Naive B cell (primary cell): ENCODE data around the gene RNF167. TPM values are rescaled to one million over a fixed set of nuclear protein-coding genes. Genes with fewer than 3 reads are reported as not detected.

Experiments
- ATAC-seq, 2 donors: fragments of 150-1000 bp; cut with Tn5 transposase; 2 replicates each; pipeline ENCODE4 v1.10.0; 2021; ENCODE audit warnings: low read depth in 2 of 2, mild to moderate bottlenecking in 2 of 2, moderate library complexity in 2 of 2
- DNase-seq: peaks from one replicate; pipeline ENCODE4 v3.0.0; 2022
- H3K27ac Mint-ChIP-seq, 6 donors: one replicate each; pipeline ENCODE4 v1.8.0; 2020 to 2022; ENCODE audit warnings: mild to moderate bottlenecking in 6 of 6, mixed read lengths in 6 of 6, moderate library complexity in 5 of 6, inconsistent platforms in 2 of 6
- H3K27me3 Mint-ChIP-seq, 3 donors: one replicate each; pipeline ENCODE4 v1.8.0; 2021 to 2022; ENCODE audit warnings: mixed read lengths in 3 of 3, mild to moderate bottlenecking in 1 of 3
- H3K36me3 Mint-ChIP-seq, 2 donors: one replicate each; pipeline ENCODE4 v1.8.0; 2020 to 2022; ENCODE audit warnings: mixed read lengths in 2 of 2, inconsistent platforms in 1 of 2, mild to moderate bottlenecking in 1 of 2
- H3K4me1 Mint-ChIP-seq, 3 donors: one replicate each; pipeline ENCODE4 v1.8.0; 2020 to 2022; ENCODE audit warnings: mixed read lengths in 3 of 3, inconsistent platforms in 1 of 3, mild to moderate bottlenecking in 1 of 3, moderate library complexity in 1 of 3
- H3K4me3 Mint-ChIP-seq, 8 donors: one replicate each; pipeline ENCODE4 v1.8.0; 2020 to 2022; ENCODE audit warnings: mild to moderate bottlenecking in 8 of 8, mixed read lengths in 8 of 8, moderate library complexity in 8 of 8, inconsistent platforms in 2 of 8
- H3K9me3 Mint-ChIP-seq, 7 donors: one replicate each; pipeline ENCODE4 v1.8.0; 2020 to 2022; ENCODE audit warnings: mixed read lengths in 7 of 7, mild to moderate bottlenecking in 5 of 7, inconsistent platforms in 2 of 7, moderate library complexity in 1 of 7
- polyA plus RNA-seq, 6 donors: library from polyadenylated mRNA; unstranded; fragments of 300-500 nt; fragmentation: Illumina TruSeq; gene quantifications; one replicate each; pipeline ENCODE4 v1.2.3, GENCODE V29; 2021; ENCODE audit warnings: low read depth in 6 of 6

The RNF167 gene
- polyA plus RNA-seq, result 10 to 100 TPM; 19.9 to 25.8 (median 22.7) TPM

DNA sequence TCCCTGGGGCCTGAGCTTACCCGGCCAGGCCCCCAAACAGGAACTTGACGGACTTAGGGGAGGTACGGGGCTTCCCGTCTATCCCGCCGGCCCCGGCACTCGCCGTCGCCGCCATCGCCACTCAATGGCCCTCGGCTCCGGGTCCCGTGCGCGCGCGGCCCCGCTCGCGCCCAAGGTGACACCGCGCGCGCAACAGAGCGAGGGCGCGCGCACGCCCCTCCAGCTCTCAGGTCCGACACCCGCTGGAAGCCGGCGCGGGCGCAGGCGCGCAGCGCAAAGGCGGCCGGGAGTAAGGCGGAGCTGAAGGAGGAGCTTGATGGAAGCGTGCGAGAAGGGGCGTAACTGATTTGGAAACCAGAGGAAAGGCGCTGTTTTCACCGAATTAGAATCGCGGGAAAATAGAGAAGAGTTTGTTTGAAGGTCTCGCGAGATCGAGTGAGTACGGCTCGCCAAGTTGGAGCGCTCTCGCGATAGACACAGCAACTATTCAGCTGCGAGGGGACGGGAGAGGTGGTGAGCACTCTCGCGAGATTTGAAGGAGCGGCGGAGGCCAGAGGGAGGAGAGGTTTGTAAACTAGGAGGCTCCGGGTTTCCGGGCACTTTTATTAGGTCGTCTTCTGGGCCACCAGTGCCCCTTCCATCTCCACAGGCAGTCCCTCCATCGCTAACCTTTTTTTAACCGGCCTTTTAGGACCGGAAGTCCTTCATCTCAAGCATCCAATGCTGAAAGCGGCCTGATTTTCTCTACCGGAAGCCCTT is at the start of gene RNF167, which contains the start of gene SLC25A11:
TSS of gene RNF167 (plus strand) at position 473 of the 759 bp plus-strand sequence. CDS start 642 bp downstream, outside the sequence.
TSS of gene SLC25A11 (minus strand) at position 251 of the 759 bp plus-strand sequence. CDS start at position 115, 136 bp downstream.
- H3K36me3 Mint-ChIP-seq, result peaks cover 5 to 26% of the 10 kb centered on the region in 2 donors
- H3K4me3 Mint-ChIP-seq, result peak within 1 kb of the TSS; percentile 92 to 99 (median 99)
- DNase-seq (peak; percentile 96), ATAC-seq (peak; percentile 86)
- peak within 1 kb of the TSS; percentile 93 to 98 (median 96) for H3K27ac Mint-ChIP-seq
- no peaks in the 10 kb centered on the region for H3K9me3 Mint-ChIP-seq
- H3K4me1 Mint-ChIP-seq, result peaks cover 54 to 71% (median 69%) of the 10 kb centered on the region in 3 donors
- H3K27me3 Mint-ChIP-seq, result no peaks in the 10 kb centered on the region

DNA sequence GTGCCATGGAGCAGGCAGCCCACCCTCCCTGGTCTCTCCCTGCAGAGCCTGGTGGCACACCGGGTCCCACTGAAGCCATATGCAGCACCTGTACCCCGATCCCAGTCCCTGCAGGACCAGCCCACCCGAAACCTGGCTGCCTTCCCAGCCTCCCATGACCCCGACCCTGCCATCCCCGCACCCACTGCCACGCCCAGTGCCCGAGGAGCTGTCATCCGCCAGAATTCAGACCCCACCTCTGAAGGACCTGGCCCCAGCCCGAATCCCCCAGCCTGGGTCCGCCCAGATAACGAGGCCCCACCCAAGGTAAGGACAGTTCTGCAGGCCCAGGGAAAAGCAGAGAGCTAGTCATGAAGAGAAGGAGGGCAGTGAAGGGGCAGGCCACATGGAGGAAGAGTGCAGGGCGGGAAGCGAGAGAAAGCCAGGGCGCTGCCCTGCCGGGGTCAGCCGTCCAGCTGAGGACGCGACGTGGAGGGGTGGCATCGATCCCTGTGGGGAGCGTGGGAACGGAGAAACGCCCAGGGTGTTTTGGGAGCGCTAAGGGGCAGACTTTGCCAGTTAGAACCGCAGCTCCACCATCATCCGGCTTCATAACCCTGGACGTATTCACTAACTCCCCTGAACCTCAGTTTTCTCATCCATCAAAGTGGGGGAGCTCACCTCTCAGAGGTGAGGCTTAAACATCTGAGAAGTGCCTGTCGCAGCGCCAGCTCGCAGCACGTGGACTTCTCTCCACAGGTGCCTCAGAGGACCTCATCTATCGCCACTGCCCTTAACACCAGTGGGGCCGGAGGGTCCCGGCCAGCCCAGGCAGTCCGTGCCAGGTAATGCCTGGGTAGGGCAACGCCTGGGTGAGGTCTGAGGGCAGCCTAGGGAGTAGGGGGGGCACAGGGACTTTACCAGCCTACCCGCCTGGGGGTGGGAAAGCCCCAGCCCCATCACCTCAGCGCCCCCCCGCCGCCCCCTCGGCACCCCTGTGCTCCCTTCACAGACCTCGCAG is 48.4 kb upstream of the RNF167 start:
- peak overlapping the region in 1 of 6 donors; percentile 74 for H3K27ac Mint-ChIP-seq
- H3K27me3 Mint-ChIP-seq, result peaks cover 0 to 5% (median 0%) of the 10 kb centered on the region in 3 donors
- no peak for DNase-seq

DNA sequence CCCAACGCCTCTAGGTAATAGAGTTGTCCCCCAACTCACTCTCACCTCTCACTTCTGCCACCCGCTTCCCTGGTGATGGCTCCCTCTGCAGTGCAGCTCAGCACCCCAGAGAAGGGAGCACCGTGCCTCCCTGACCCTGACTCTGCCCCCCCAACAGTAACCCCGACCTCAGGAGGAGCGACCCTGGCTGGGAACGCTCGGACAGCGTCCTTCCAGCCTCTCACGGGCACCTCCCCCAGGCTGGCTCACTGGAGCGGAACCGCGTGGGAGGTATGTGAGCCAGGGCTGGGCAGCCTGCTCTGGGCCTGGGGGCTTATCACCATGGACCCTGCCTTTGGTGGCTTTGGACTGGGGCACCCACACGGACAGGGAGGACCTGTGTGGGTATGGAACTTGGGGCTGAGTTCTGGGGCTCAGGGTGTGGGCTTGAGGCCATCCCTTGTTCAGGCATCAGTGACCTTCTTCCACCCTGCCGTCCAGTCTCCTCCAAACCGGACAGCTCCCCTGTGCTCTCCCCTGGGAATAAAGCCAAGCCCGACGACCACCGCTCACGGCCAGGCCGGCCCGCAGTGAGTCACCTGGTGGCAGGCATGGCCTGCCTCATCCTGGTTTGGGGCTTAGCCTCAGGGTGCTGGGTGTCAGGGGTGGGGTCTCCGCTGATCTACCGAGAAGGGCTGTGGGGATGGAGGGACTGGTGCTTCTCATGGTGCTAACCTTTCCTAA is 47.4 kb upstream of the RNF167 start:
- Mint-ChIP-seq H3K4me3 (no peak overlapping the region), H3K27ac (peak overlapping the region in 1 of 6 donors; percentile 47), H3K36me3 (peaks cover 5 to 37% of the 10 kb centered on the region in 2 donors), H3K9me3 (peaks cover 0 to 2% (median 0%) of the 10 kb centered on the region in 7 donors), H3K4me1 (peaks cover 0 to 6% (median 4%) of the 10 kb centered on the region in 3 donors), H3K27me3 (peaks cover 0 to 5% (median 0%) of the 10 kb centered on the region in 3 donors)
- DNase-seq, result no peak
- no peak for ATAC-seq

More for the DNA sequence above, 48.4 kb upstream of the RNF167 start:
- Mint-ChIP-seq H3K4me1 (peaks cover 0 to 6% (median 4%) of the 10 kb centered on the region in 3 donors), H3K9me3 (peaks cover 0 to 2% (median 0%) of the 10 kb centered on the region in 7 donors), H3K36me3 (peaks cover 5 to 35% of the 10 kb centered on the region in 2 donors), H3K4me3 (no peak overlapping the region)
- ATAC-seq, result no peak

DNA sequence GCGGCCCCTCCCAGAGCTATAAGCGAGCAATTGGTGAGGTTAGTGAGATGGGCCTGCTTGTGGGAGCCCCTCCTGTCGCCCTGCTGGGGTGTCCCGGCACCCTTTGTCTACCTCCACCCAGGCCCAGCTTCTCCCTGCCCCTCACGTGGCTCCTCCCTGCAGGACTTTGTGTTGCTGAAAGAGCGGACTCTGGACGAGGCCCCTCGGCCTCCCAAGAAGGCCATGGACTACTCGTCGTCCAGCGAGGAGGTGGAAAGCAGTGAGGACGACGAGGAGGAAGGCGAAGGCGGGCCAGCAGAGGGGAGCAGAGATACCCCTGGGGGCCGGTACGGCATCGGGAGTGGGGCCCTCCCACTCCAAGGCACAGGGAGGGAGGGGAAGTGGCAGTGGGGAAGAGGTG is 46.8 kb upstream of the RNF167 start:
- Mint-ChIP-seq H3K36me3 (peaks cover 5 to 37% of the 10 kb centered on the region in 2 donors), H3K9me3 (peaks cover 0 to 2% (median 0%) of the 10 kb centered on the region in 7 donors), H3K4me3 (no peak overlapping the region), H3K27ac (peak overlapping the region in 1 of 6 donors; percentile 47), H3K27me3 (peaks cover 0 to 5% (median 3%) of the 10 kb centered on the region in 3 donors), H3K4me1 (peaks cover 4 to 8% (median 6%) of the 10 kb centered on the region in 3 donors)
- ATAC-seq, result no peak
- no peak for DNase-seq

DNA sequence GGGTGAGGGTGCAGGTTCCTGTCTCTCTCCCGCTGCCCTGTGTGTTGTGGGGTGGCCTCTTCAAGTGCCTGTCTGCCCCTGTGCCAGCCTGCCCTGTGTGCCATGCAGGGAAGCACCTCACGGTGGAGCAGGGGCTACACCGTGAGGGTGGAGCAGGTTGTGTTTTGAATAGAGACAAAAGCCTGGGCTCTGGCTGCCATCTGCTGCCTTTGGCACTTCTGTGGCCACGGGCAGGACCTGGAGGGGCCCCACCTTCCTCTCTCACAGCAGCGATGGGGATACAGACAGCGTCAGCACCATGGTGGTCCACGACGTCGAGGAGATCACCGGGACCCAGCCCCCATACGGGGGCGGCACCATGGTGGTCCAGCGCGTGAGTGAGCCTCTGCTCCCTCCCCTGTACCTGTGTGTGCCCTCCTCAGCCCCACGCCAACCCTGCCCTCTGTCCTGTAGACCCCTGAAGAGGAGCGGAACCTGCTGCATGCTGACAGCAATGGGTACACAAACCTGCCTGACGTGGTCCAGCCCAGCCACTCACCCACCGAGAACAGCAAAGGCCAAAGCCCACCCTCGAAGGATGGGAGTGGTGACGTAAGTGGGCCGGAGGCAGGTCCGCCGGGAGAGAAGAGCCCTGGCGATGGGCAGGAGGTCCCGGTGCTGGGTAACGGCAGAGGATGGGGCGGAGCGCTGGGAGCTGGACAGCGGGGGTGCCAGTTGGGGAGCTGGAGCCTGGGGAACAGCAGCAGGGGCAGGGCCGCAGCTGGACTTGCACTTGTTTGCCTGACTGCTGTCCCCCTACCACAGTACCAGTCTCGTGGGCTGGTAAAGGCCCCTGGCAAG is 46.1 kb upstream of the RNF167 start:
- ATAC-seq, result no peak
- Mint-ChIP-seq H3K9me3 (peaks cover 0 to 2% (median 0%) of the 10 kb centered on the region in 7 donors), H3K27me3 (peaks cover 0 to 6% (median 4%) of the 10 kb centered on the region in 3 donors), H3K36me3 (peaks cover 4 to 35% of the 10 kb centered on the region in 2 donors), H3K4me1 (peaks cover 4 to 11% (median 9%) of the 10 kb centered on the region in 3 donors), H3K4me3 (no peak overlapping the region), H3K27ac (no peak overlapping the region)
- DNase-seq, result no peak

DNA sequence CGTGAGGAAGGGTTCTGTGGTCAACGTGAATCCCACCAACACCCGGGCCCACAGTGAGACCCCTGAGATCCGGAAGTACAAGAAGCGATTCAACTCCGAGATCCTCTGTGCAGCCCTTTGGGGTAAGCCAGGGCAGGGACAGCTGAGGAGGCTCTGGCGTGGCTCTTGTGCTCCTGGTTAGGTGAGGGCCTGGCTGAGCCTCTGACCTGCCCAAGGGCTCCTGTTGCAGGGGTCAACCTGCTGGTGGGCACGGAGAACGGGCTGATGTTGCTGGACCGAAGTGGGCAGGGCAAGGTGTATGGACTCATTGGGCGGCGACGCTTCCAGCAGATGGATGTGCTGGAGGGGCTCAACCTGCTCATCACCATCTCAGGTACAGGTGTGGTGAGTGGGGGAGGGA is 44.9 kb upstream of the RNF167 start:
- DNase-seq, result no peak
- peaks cover 0 to 12% (median 5%) of the 10 kb centered on the region in 3 donors for H3K27me3 Mint-ChIP-seq
- H3K36me3 Mint-ChIP-seq, result peaks cover 0 to 29% of the 10 kb centered on the region in 2 donors
- no peak for ATAC-seq
- H3K9me3 Mint-ChIP-seq, result peaks cover 0 to 2% (median 0%) of the 10 kb centered on the region in 7 donors
- H3K4me3 Mint-ChIP-seq, result peak overlapping the region in 4 of 8 donors; percentile 21 to 60 (median 36)
- peaks cover 7 to 18% (median 15%) of the 10 kb centered on the region in 3 donors for H3K4me1 Mint-ChIP-seq
- H3K27ac Mint-ChIP-seq, result no peak overlapping the region

DNA sequence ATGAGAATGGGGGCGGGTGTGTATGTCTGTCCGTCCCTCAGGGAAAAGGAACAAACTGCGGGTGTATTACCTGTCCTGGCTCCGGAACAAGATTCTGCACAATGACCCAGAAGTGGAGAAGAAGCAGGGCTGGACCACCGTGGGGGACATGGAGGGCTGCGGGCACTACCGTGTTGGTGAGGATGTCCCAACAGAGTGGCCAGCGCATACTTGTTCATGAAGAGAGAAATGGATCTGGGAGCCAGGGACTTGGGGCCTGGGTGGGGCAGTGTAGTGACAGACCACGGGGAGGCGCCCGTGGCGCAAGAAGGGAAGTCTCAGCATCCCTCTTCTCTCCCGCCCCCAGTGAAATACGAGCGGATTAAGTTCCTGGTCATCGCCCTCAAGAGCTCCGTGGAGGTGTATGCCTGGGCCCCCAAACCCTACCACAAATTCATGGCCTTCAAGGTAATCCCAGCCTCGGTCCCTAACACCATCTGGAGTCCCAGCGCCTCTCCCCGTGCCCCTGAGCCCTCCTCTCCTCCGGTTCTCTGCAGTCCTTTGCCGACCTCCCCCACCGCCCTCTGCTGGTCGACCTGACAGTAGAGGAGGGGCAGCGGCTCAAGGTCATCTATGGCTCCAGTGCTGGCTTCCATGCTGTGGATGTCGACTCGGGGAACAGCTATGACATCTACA is 44.3 kb upstream of the RNF167 start:
- peaks cover 11 to 23% (median 17%) of the 10 kb centered on the region in 3 donors for H3K4me1 Mint-ChIP-seq
- H3K27me3 Mint-ChIP-seq, result peaks cover 0 to 14% (median 5%) of the 10 kb centered on the region in 3 donors
- H3K9me3 Mint-ChIP-seq, result peaks cover 0 to 2% (median 0%) of the 10 kb centered on the region in 7 donors
- ATAC-seq (no peak), DNase-seq (no peak)
- H3K4me3 Mint-ChIP-seq, result peak overlapping the region in 1 of 8 donors; percentile 21
- peak overlapping the region in 1 of 6 donors; percentile 43 for H3K27ac Mint-ChIP-seq
- peaks cover 0 to 23% of the 10 kb centered on the region in 2 donors for H3K36me3 Mint-ChIP-seq

DNA sequence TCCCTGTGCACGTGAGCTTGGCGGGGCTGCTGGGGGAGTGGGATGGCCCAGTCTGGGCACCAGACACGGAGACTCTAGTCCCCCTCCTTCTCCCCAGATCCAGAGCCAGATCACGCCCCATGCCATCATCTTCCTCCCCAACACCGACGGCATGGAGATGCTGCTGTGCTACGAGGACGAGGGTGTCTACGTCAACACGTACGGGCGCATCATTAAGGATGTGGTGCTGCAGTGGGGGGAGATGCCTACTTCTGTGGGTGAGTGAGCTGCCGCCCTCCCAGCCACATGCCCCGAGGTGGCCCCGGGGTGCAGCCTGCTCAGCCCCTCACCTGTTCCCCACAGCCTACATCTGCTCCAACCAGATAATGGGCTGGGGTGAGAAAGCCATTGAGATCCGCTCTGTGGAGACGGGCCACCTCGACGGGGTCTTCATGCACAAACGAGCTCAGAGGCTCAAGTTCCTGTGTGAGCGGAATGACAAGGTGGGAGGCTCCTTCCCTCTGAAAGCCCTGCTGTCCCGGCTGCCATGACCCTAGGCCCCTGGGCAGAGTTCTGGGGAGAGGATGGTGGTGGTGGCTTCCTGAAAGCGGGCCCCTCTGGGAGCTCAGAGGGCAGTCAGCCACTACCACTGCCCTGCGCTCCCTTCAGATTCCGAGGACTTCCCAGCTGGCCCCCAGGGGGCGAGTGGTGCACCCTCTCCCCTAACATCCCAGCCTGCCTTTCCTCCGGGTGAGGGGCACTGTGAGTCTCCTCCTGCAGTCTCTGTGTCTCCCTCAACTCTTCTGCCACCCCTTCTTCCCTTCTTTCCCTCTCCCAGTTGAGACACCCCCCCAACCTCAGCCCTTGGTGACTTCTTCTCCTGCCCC is 43.5 kb upstream of the RNF167 start:
- ATAC-seq (no peak), DNase-seq (no peak)
- Mint-ChIP-seq H3K4me1 (peaks cover 14 to 31% (median 18%) of the 10 kb centered on the region in 3 donors), H3K4me3 (no peak overlapping the region), H3K36me3 (peaks cover 0 to 21% of the 10 kb centered on the region in 2 donors), H3K27me3 (peaks cover 0 to 18% (median 5%) of the 10 kb centered on the region in 3 donors), H3K9me3 (peaks cover 0 to 2% (median 0%) of the 10 kb centered on the region in 7 donors), H3K27ac (peak overlapping the region in 1 of 6 donors; percentile 43)

DNA sequence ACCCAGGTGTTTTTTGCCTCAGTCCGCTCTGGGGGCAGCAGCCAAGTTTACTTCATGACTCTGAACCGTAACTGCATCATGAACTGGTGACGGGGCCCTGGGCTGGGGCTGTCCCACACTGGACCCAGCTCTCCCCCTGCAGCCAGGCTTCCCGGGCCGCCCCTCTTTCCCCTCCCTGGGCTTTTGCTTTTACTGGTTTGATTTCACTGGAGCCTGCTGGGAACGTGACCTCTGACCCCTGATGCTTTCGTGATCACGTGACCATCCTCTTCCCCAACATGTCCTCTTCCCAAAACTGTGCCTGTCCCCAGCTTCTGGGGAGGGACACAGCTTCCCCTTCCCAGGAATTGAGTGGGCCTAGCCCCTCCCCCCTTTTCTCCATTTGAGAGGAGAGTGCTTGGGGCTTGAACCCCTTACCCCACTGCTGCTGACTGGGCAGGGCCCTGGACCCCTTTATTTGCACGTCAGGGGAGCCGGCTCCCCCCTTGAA is 42.8 kb upstream of the RNF167 start:
- H3K27ac Mint-ChIP-seq, result no peak overlapping the region
- no peak for ATAC-seq
- peaks cover 14 to 31% (median 23%) of the 10 kb centered on the region in 3 donors for H3K4me1 Mint-ChIP-seq
- H3K4me3 Mint-ChIP-seq, result no peak overlapping the region
- peaks cover 0 to 2% (median 0%) of the 10 kb centered on the region in 7 donors for H3K9me3 Mint-ChIP-seq
- H3K27me3 Mint-ChIP-seq, result peaks cover 0 to 18% (median 5%) of the 10 kb centered on the region in 3 donors
- H3K36me3 Mint-ChIP-seq, result peaks cover 0 to 21% of the 10 kb centered on the region in 2 donors
- no peak for DNase-seq

DNA sequence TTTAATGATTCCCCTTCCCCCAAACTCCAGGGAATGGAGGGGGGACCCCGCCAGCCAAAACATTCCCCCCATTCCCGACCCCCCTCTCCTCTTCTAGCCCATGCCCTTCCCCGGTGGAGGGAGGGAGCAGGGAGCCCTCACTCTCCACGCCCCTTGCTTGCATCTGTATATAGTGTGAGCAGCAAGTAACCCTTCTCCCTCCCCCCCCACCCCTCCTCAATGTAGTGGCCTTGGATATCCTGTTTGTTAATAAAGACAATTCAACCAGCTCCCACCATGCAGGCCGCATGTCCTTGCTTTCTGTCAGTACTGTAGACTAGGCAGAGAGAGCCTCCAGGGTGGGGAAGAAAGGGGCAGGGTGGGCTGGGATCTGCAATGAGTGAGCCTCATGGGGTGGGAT is 42.3 kb upstream of the RNF167 start:
- DNase-seq, result no peak
- ATAC-seq, result no peak
- Mint-ChIP-seq H3K4me3 (peak overlapping the region in 3 of 8 donors; percentile 77 to 88 (median 79)), H3K36me3 (peaks cover 0 to 21% of the 10 kb centered on the region in 2 donors), H3K9me3 (peaks cover 0 to 2% (median 0%) of the 10 kb centered on the region in 7 donors), H3K27me3 (peaks cover 0 to 18% (median 8%) of the 10 kb centered on the region in 3 donors), H3K27ac (peak overlapping the region in 3 of 6 donors; percentile 24 to 79 (median 56)), H3K4me1 (peaks cover 20 to 35% (median 29%) of the 10 kb centered on the region in 3 donors)
